CD4-positive, alpha-beta T cell treated with Interleukin-21 for 1 hour (primary cell): Measurements from ENCODE around the gene CLSTN1.
"Not testable (repeated sequence)": the region's sequence is repeated elsewhere in the genome, so short reads cannot be mapped to it uniquely, and the experiment has no call there.

Experiments
- DNase-seq: peaks from one replicate; pipeline ENCODE4 v3.0.0-alpha.2; 2020

CLSTN1 gene

GRCh38 chr1:9825093-9826074 is 1.6 kb upstream of the CLSTN1 start:
- peak; percentile 64 for DNase-seq

GRCh38 chr1:9824702-9825089 is 931 bp upstream of the CLSTN1 start:
- no peak for DNase-seq

GRCh38 chr1:9823693-9823942 is 147 bp downstream of the CLSTN1 start:
- no peak for DNase-seq

DNA sequence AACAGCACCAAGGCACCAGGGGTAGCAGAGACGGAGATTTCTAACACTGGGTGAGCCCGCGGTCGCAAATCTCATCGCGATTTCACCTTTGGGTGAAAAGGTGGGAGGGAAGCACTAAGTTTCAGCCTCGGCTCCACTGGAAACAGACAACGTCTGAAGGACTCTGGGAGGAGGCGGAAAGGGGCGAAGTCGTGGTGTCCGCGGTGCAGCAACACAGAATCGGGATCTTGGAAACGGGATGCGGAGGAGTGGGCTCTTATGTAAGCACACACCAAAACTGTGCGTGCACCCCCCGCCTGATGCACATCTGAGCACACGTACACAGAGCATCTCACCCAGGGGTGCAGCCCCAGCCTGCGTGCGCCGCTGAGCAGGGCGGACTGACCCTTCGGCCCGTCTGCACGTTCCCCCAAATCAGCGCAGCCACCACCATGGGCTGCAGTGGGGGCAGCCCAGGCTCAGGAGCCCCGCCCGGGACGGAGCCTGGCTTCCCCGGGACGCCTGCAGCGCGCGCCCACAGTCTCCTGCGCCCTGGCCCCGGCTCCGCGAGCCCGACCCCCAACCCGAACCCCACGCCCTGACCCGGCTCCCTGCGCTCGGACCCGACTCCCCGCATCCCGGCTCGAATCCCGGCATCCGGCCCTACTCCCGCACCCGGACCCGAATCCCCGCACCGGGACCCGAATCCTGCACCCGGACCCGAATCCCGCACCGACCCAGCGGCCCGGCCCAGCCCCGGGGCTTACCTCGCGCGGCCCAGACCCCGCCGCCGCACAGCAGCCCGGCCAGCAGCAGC is 670 bp downstream of the CLSTN1 start:
- DNase-seq, result peak; percentile 21

- DNase-seq, result no peak
Observed at GRCh38 chr1:9822490-9822889, 1.3 kb downstream of the CLSTN1 start.

- no peak for DNase-seq
Observed at GRCh38 chr1:9821710-9822109, 2.1 kb downstream of the CLSTN1 start.

GRCh38 chr1:9820521-9820920 is 3.2 kb downstream of the CLSTN1 start:
- DNase-seq, result no peak

GRCh38 chr1:9817734-9818133 is 6.0 kb downstream of the CLSTN1 start:
- DNase-seq, result no peak

- DNase-seq, result no peak
Observed at GRCh38 chr1:9816199-9816598, 7.6 kb downstream of the CLSTN1 start.

GRCh38 chr1:9815150-9815549 is 8.6 kb downstream of the CLSTN1 start:
- DNase-seq, result no peak

GRCh38 chr1:9814619-9815018 is 9.1 kb downstream of the CLSTN1 start:
- no peak for DNase-seq

DNA sequence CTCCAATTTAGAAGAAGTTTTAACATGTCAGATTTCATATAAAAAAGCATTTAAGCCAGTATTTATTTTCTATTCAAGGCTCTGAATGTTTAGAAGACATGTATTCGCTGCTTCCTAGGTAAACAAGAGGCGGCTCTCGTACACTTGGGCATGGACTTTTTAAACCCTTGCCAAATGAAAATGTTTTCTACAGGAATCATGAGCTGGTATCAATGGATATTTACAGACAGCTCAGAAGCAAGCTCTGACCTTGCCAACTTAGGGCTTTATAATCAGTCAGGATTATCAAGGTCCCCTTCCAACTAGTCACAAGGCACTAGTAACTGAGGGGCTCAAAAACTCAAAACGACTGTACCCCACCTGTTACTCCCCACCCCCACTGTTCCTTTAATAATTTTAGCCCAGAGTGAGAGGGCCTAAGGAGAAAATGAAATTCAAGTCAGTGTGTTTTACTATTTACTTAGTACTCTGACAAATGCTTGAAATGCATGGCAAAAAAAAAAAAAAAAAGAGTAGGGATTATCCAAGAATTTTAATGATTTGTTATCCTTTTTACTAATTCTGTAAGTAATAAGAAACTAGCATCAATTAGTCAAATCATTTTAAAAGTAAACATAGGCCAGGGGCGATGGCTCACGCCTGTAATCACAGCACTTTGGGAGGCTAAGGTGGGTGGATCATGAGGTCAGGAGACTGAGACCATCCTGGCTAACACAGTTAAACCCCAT is 12.4 kb downstream of the CLSTN1 start:
- no peak for DNase-seq

DNA sequence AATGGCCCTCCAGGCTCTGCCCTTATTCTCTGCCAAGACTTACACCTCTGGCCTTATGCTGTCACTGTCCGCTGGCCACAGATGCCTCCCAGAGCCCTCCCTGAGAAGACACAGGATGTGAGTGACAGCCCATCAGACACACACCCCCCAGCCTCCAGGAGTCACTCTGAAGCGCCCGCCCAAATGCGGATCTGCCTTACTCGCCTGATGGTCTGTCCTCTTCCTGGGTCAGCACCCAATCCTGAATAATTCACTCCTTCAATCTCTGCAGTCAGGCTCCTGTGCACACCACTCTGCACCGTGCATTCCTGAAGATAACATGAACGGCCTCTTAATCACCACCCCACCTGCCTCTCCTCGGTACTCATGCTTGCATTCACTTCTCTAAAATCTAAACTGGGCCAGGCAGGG is 14.7 kb downstream of the CLSTN1 start:
- DNase-seq, result no peak

DNA sequence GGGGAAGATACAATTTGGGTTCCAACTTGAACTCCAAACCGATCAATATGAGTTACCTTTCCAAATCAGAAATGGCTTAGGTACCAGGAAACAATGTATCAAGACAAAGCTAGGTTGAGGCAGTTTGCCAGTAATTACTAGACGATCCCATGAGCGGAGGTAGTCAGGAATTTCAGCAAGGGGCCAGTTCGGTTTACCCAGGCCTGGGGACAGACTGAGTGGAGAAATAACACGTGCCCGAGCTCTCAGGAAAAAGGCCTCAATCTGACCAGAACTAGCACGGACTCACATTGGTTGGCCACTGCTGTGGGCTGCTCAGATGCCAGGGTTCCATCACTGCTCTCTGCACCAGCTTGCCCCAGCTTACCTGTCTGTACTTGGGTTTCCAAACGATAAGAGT is 15.3 kb downstream of the CLSTN1 start:
- no peak for DNase-seq

DNA sequence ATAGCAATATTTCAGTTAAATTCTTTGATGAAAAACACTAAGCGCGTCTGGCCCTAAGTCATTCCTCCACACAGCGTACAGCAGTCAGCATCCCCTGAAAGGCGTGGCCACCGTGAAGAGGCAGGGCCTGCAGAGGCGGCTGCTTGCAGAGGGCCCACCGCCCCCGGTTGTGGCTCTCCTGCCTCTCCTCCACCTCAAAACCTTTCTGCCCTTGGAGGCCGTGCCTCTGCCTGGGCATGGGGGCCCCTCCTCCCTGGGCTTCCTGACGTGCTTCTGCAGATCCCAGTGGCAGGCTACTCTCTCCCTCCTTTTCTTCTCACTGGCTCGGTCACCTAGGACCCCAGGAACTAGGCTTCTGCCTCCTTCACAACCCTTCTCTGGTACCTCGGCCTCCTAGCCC is 16.2 kb downstream of the CLSTN1 start:
- no peak for DNase-seq

DNA sequence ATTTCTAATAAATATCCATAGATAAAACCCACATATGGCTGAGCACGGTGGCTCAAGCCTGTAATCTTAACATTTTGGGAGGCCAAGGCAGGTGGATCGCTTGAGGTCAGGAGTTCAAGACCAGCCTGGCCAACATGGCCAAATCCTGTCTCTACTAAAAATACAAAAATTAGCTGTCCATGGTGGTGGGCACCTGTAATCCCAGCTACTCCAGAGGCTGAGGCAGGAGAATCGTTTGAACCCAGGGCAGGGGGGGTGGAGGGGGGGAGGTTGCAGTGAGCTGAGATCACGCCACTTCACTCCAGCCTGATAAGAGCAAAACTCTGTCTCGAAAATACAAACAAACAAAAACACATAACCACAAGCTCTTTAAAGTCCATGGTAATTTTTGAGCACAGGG is 17.8 kb downstream of the CLSTN1 start:
- DNase-seq, result not testable (repeated sequence)

DNA sequence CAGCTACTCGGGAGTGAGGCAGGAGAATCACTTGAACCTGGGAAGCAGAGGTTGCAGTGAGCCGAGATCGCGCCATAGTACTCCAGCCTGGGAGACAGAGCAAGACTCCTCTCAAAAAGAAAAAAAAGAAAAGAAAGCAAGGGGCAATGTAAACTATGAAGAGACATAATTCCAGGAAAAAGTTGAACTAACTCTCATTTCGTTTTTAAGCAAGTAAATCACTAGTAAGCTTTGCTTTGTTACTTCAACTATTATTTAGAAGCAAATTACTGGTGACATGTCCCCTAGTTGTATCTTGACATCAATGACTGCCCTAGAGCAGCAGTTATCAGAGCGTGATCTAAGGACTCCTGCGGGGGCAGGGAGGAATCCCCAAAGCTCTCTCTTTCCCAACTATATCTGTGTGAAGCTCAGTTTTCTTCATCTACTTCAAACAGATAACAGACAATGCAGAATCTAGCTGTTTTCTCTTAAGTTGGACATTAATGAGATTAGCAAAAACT is 18.7 kb downstream of the CLSTN1 start:
- DNase-seq, result no peak

DNA sequence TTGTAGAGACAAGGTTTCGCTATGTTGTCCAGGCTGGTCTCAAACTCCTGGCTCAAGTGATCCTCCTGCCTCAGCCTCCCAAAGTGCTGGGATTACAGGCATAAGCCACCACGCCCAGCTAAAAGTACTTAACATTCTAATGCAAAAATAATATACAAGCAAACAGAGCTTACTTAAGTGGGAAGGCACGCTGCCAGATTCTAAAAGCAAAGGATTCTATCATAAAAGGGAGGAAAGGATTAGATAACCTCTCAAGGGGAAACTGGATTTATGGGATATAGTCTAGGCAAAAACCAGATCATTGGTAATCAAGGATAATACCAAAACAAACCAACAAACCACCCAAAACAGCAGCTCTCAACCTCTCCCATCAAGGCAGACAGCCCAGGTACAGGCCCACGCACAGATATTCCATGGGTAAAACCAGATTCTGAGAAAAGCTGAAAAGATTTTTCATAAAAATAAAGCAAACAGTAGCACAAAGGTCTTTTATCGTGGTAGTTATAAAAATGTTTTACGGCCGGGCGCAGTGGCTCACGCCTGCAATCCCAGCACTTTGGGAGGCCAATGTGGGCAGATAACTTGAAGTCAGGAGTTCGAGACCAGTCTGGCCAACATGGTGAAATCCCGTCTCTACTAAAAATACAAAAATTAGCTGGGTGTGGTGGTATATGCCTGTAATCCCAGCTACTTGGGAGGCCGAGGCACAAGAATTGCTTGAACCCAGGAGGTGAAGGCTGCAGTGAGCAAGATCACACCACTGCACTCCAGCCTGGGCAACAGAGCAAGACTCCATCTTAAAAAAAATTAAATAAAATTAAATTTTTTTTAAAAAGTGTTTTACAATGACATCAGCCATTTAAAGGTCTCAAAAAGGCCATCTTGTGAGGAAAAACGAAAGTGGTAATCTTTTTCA is 20.5 kb downstream of the CLSTN1 start:
- DNase-seq, result not testable (repeated sequence)

DNA sequence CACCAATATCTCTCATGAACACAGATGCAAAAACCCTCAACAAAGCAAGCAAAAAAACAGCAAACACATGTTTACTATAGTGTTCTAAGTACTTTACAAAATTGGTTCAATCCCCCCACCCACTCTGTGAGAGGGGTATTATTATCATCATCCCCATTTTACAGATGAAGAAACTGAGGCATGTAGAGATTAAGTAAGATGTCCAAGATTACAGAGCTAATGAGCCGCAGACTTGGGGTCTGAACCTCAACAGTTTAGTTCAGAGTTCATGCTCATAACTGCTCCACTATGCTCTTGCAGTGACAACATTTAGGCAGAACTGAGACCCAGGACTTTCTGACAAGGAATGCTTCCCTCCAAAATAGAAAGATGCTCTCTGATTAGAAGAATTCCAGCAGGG is 21.9 kb downstream of the CLSTN1 start:
- no peak for DNase-seq

DNA sequence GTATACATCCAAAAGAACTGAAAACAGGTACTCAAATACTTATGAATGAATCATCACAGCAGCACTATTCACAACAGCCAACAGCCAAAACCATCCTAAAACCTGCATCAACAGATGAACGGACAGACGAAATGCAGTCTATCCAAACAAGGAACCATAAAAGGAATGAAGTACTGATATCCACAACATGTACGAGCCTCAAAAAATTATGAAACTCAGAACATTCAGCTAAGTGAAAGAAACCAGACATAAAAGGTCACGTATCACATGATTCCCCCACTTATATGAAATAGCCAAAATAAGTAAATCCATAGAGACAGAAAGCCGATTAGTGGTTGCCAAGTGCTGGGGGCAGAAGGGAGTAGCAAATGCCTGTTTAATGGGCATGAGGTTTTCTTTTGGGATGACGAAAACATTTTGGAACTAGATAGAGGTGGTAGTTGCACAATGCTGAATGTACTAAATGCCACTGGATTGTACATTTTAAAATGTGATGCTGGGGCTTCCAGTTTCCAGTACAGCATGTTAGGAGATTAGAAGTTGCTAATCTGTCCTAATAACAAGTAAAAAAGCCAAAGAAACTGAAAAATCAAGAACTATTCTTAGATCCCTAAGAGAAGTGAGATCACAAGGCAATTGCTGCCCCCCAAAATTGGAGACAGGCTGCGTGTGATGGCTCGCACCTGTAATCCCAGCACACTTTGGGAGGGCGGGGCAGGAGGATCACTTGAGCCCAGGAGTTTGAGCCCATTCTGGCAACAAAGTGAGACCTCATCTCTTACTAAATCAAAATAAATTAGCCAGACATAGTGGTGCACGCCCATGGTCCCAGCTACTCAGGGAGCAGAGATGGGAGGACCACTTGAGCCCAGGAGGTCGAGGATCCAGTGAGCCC is 25.3 kb downstream of the CLSTN1 start:
- no peak for DNase-seq

GRCh38 chr1:9797049-9797448 is 26.7 kb downstream of the CLSTN1 start:
- DNase-seq, result no peak
